Endothelial cell of umbilical vein (primary cell): ENCODE results near the gene S100A13. TPM values are rescaled to one million over a fixed set of nuclear protein-coding genes. Genes with fewer than 3 reads are reported as not detected.

Experiments
- BruUV-seq: library from RNA; stranded (reverse); fragments of 400-500 nt; replicated peaks from 2 replicates; lab custom pipeline; 2021; lab: Mats Ljungman, UMichigan
- CTCF ChIA-PET: fragments of 300-600, 350-600 bp; sonication (Branson Sonifier 250); formaldehyde crosslinking; loops from one replicate; lab custom pipeline; 2021; ENCODE audit warnings: antibody characterized with exemption, inconsistent platforms; lab: Charles Lee
- POLR2A ChIA-PET: fragments of 300-600, 350-600 bp; sonication (Branson Sonifier 250); formaldehyde crosslinking; loops from one replicate; lab custom pipeline; 2021; ENCODE audit warnings: antibody characterized with exemption, inconsistent platforms; lab: Charles Lee
- DNase-seq: peaks from one replicate; pipeline ENCODE4 v3.0.0-alpha.2; 2011; ENCODE audit warnings: low read depth, low spot score
- FAIRE-seq: peaks from 2 replicates; lab custom pipeline; 2011; peaks lifted over from hg19 to GRCh38; lab: Jason Lieb, UNC
- H2AFZ ChIP-seq: 2 replicates; pipeline ENCODE4 v1.6.0; 2012; ENCODE audit warnings: low read depth, low read length, control low read depth, inconsistent platforms
- H3K27ac ChIP-seq: 2 replicates; pipeline ENCODE4 v1.5.1; 2011; ENCODE audit warnings: low read depth, mild to moderate bottlenecking, control low read depth, low read length, moderate library complexity; ENCODE audit not compliant: insufficient read depth
- H3K27me3 ChIP-seq, 2 experiments: 2 replicates each; pipeline versions ENCODE4 v1.6.0 to v1.6.1; 2011; ENCODE audit warnings: low read length in 2 of 2, mixed read lengths in 1 of 2; ENCODE audit not compliant: control insufficient read depth in 2 of 2, insufficient read depth in 2 of 2
- H3K36me3 ChIP-seq, 2 experiments: 2 replicates in 1 of 2; 3 replicates in 1 of 2; pipeline ENCODE4 v1.5.1; 2011; ENCODE audit warnings: low read length in 2 of 2, mild to moderate bottlenecking in 1 of 2, moderate library complexity in 1 of 2; ENCODE audit not compliant: control insufficient read depth in 2 of 2, insufficient read depth in 2 of 2; ENCODE audit errors: extremely low read depth in 1 of 2
- H3K4me1 ChIP-seq: 3 replicates; pipeline ENCODE4 v1.5.1; 2011; ENCODE audit warnings: mild to moderate bottlenecking, low read length; ENCODE audit not compliant: control insufficient read depth, insufficient read depth; ENCODE audit errors: extremely low read depth
- H3K4me2 ChIP-seq: 2 replicates; pipeline ENCODE4 v1.6.1; 2011; ENCODE audit warnings: low read length, control low read depth, mixed read lengths; ENCODE audit not compliant: insufficient read depth
- H3K4me3 ChIP-seq, 3 experiments: fragments of 200-600 bp in 1 of 3; sonication (generic), shearing (Covaris generic) in 1 of 3; replicated peaks in 1 of 3; 2 replicates each; pipeline ENCODE4 v1.5.1; 2011 to 2016; ENCODE audit warnings: control low read depth in 3 of 3, low read length in 3 of 3, mild to moderate bottlenecking in 2 of 3, inconsistent platforms in 1 of 3, low read depth in 1 of 3, moderate library complexity in 1 of 3; ENCODE audit not compliant: insufficient read depth in 1 of 3
- H3K79me2 ChIP-seq: 2 replicates; pipeline ENCODE4 v1.6.0; 2012; ENCODE audit warnings: low read length, inconsistent platforms; ENCODE audit not compliant: control insufficient read depth, insufficient read depth
- H3K9ac ChIP-seq: replicated peaks from 2 replicates; pipeline ENCODE3; 2011; ENCODE audit warnings: low read length, control low read depth; ENCODE audit not compliant: insufficient read depth; ENCODE audit errors: extremely low read depth
- H3K9me1 ChIP-seq: replicated peaks from 3 replicates; pipeline ENCODE4 v1.6.0; 2011; ENCODE audit warnings: mild to moderate bottlenecking, low read length; ENCODE audit not compliant: control insufficient read depth, insufficient read depth; ENCODE audit errors: extremely low read depth
- H3K9me3 ChIP-seq: replicated peaks from 2 replicates; pipeline ENCODE4 v1.5.1; 2012; ENCODE audit warnings: low read length, inconsistent platforms; ENCODE audit not compliant: control insufficient read depth, insufficient read depth
- H4K20me1 ChIP-seq: replicated peaks from 2 replicates; pipeline ENCODE3; 2011; ENCODE audit warnings: mild to moderate bottlenecking, low read length; ENCODE audit not compliant: control insufficient read depth, insufficient read depth; ENCODE audit errors: extremely low read depth
- CTCF ChIP-seq, 2 donors: IDR thresholded peaks; 1 replicate in 1 of 2; 2 replicates in 1 of 2; pipeline ENCODE4 v1.5.1; 2011; ENCODE audit warnings: low read length in 2 of 2, mild to moderate bottlenecking in 2 of 2, moderate library complexity in 2 of 2, control low read depth in 1 of 2, inconsistent platforms in 1 of 2, low read depth in 1 of 2; ENCODE audit not compliant: insufficient read depth in 1 of 2; ENCODE audit errors: extremely low read depth in 1 of 2
- EZH2 ChIP-seq: IDR thresholded peaks from 2 replicates; pipeline ENCODE4 v1.6.1; 2012; ENCODE audit warnings: borderline replicate concordance, low read depth, mild to moderate bottlenecking, moderate library complexity, low read length, inconsistent platforms; ENCODE audit not compliant: severe bottlenecking
- FOS ChIP-seq: IDR thresholded peaks from 2 replicates; pipeline ENCODE4 v1.6.1; 2011; ENCODE audit warnings: mild to moderate bottlenecking, low read length, moderate library complexity, borderline replicate concordance; ENCODE audit not compliant: insufficient read depth
- GATA2 ChIP-seq: IDR thresholded peaks from 2 replicates; pipeline ENCODE4 v1.7.0; 2011; ENCODE audit warnings: low read depth, mild to moderate bottlenecking, moderate library complexity, mixed read lengths, low read length; ENCODE audit not compliant: insufficient read length, insufficient read depth
- JUN ChIP-seq: IDR thresholded peaks from 2 replicates; pipeline ENCODE4 v1.6.1; 2011; ENCODE audit warnings: borderline replicate concordance, low read depth; ENCODE audit not compliant: insufficient read length, insufficient read depth
- MAX ChIP-seq: IDR thresholded peaks from 2 replicates; pipeline ENCODE4 v1.6.1; 2011; ENCODE audit not compliant: insufficient read depth, insufficient read length
- MYC ChIP-seq: IDR thresholded peaks from one replicate; pipeline ENCODE4 v1.6.1; 2011; ENCODE audit warnings: mild to moderate bottlenecking, low read depth, low read length
- POLR2A ChIP-seq: IDR thresholded peaks from 2 replicates; pipeline ENCODE4 v1.6.1; 2012; ENCODE audit warnings: low read depth, mild to moderate bottlenecking, control low read depth, low read length
- POLR2AphosphoS5 ChIP-seq: IDR thresholded peaks from 2 replicates; pipeline ENCODE4 v1.6.1; 2012; ENCODE audit warnings: low read depth, mild to moderate bottlenecking, control low read depth, low read length, moderate library complexity; ENCODE audit not compliant: insufficient read depth
- dilution Hi-C: fragments of 300-500 bp; cut with MboI; formaldehyde crosslinking; loops from one replicate; pipeline ENCODE4 v1.15.0; 2019; ENCODE audit warnings: low sequenced_read_pairs; ENCODE audit not compliant: extremely low pct_ligation_motif_present
- intact Hi-C: fragments of 100-400 bp; cut with micrococcal nuclease; formaldehyde crosslinking; loops from one replicate; pipeline ENCODE4 v1.10.0; 2022
- polyA plus RNA-seq, 4 experiments: library from polyadenylated mRNA; depleted of rRNA in 3 of 4; stranded (reverse) in 3 of 4; unstranded in 1 of 4; fragments of >200 nt; gene quantifications; 2 replicates each; pipeline versions ENCODE4 v1.2.1 to v1.2.3, GENCODE V29; 2011 to 2012; ENCODE audit warnings: missing spikeins in 1 of 4
- total RNA-seq: library from RNA; stranded (reverse); gene quantifications from 2 replicates; pipeline ENCODE4 v1.2.3, GENCODE V29; 2021

Gene S100A13
- total and polyA plus RNA-seq, 2 donors (not counting 3 experiments of a cell fraction or from before 2014, with no cell fraction given) = 155 to 360 TPM

GRCh38 chr1:153651771-153652170 lies 24.5 kb upstream of the S100A13 start:
- Histone ChIP-seq H3K9ac (no peak overlapping the region), H3K27ac (no peak overlapping the region), H3K79me2 (no peaks in the 10 kb centered on the region), H3K36me3 (no peaks in the 10 kb centered on the region), H2AFZ (no peak overlapping the region), H3K4me3 (no peak overlapping the region), H3K9me3 (no peaks in the 10 kb centered on the region), H3K4me1 (peaks cover 8% of the 10 kb centered on the region), H4K20me1 (no peaks in the 10 kb centered on the region), H3K4me2 (no peak overlapping the region), H3K9me1 (no peaks in the 10 kb centered on the region), H3K27me3 (no peaks in the 10 kb centered on the region)
- DNase-seq (no peak), FAIRE-seq (no peak)
- dilution Hi-C loops (no loop called here), intact Hi-C loops (no loop called here)
- ChIA-PET CTCF (interaction anchor here (1.7 to 2.7 kb wide), 4 partner anchors 8 to 141 kb away, joined by 3 to 9 read pairs (median 6); partner anchors contain the start of genes CHTOP and S100A13), POLR2A (no interaction called here)
- TF ChIP-seq MAX (no peak), POLR2AphosphoS5 (no peak), JUN (no peak), MYC (no peak), GATA2 (no peak), EZH2 (no peak), FOS (no peak), POLR2A (no peak), CTCF (IDR thresholded peaks at IDR 0.05; ENCODE audit: extremely low read depth in 1 of 2, insufficient read depth in 1 of 2, low read depth in 1 of 2, low read length in 2 of 2) (no peak)
- no TSS peak for BruUV-seq
